ENCODE results near the gene IQGAP2. TPM values are rescaled to one million over a fixed set of nuclear protein-coding genes. Genes with fewer than 3 reads are reported as not detected.

Gene IQGAP2
- total RNA-seq, 3 donors from 2014 or later (not counting 1 experiment from before 2014, with no cell fraction given) = 172 to 218 (median 207) TPM

DNA sequence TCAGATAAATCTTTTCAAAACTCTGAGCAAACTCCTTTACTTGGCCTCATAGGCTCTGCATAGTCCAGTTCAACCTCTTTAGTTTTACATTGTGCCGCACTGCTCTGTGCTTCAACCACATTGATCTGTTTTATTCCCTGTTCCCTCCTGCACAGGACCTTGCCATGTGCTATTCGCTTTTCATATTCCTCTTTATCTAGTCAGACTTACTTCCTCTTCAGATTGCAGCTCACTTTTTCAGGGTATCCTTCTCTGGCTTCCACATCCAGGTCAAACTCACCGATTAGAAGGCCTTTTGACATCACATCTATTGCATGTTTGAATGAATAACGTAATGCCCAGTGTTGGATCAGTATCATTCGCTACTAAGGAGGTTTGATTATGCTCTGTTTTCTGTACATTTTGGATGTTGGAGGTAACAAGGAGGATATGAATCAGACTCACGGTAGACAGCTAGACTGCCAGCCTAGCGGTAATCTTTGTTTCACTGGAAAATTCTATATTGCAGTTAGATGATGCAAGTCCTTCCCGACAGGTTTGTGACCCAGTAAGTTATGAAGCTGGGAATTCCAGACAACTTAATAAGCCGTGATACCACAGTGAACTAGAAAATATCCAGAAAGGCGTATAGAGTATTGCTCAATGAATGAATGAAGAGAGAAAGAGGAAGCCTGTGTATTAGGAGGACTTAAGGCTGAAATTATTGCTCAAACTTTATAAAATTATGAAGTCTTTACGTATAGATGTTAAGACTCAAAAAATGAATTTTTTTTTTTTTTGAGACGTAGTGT, 65.7 kb downstream of the IQGAP2 start:
- intact Hi-C loops (cut with micrococcal nuclease) = no loop called here
- ATAC-seq (no peak), DNase-seq (no peak)
- Mint-ChIP-seq H3K4me1 (peaks cover 75 to 87% of the 10 kb centered on the region in 2 donors), H3K27me3 (ENCODE audit: low read depth in 2 of 2) (no peaks in the 10 kb centered on the region), H3K9me3 (peaks cover 0 to 6% of the 10 kb centered on the region in 2 donors), H3K36me3 (no peaks in the 10 kb centered on the region), H3K4me3 (no peak overlapping the region), H3K27ac (peak overlapping the region; percentile 70 to 96)
- H3K36me3 ChIP-seq (ENCODE audit: control insufficient read depth, insufficient read depth, low read length) = peaks cover 5% of the 10 kb centered on the region
- H3K27me3 ChIP-seq (ENCODE audit: control insufficient read depth, insufficient read depth, low read length) = no peaks in the 10 kb centered on the region
- TF ChIP-seq, protein P1, sequence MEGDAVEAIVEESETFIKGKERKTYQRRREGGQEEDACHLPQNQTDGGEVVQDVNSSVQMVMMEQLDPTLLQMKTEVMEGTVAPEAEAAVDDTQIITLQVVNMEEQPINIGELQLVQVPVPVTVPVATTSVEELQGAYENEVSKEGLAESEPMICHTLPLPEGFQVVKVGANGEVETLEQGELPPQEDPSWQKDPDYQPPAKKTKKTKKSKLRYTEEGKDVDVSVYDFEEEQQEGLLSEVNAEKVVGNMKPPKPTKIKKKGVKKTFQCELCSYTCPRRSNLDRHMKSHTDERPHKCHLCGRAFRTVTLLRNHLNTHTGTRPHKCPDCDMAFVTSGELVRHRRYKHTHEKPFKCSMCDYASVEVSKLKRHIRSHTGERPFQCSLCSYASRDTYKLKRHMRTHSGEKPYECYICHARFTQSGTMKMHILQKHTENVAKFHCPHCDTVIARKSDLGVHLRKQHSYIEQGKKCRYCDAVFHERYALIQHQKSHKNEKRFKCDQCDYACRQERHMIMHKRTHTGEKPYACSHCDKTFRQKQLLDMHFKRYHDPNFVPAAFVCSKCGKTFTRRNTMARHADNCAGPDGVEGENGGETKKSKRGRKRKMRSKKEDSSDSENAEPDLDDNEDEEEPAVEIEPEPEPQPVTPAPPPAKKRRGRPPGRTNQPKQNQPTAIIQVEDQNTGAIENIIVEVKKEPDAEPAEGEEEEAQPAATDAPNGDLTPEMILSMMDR (IDR thresholded peaks at IDR 0.05) = no peak
- H3K9me3 ChIP-seq (ENCODE audit: control insufficient read depth, insufficient read depth, low read length) = no peaks in the 10 kb centered on the region
- WGBS (ENCODE audit: insufficient coverage) = 92% methylated on average over 12 of the region's 12 CpGs
- H3K4me3 ChIP-seq (ENCODE audit: low read length) = no peak overlapping the region
- H3K4me1 ChIP-seq (ENCODE audit: control insufficient read depth, insufficient read depth, low read length) = peaks cover 31% of the 10 kb centered on the region
- H3K27ac ChIP-seq (ENCODE audit: low read length) = no peak overlapping the region

- TF ChIP-seq, protein P1 (IDR thresholded peaks at IDR 0.05) = no peak
- Histone ChIP-seq H3K4me1 (ENCODE audit: control insufficient read depth, insufficient read depth, low read length) (peaks cover 36% of the 10 kb centered on the region), H3K27me3 (ENCODE audit: control insufficient read depth, insufficient read depth, low read length) (no peaks in the 10 kb centered on the region), H3K4me3 (ENCODE audit: low read length) (no peak overlapping the region), H3K36me3 (ENCODE audit: control insufficient read depth, insufficient read depth, low read length) (peaks cover 5% of the 10 kb centered on the region), H3K9me3 (ENCODE audit: control insufficient read depth, insufficient read depth, low read length) (no peaks in the 10 kb centered on the region), H3K27ac (ENCODE audit: low read length) (no peak overlapping the region)
- Mint-ChIP-seq H3K27ac (peak overlapping the region; percentile 96 to 99), H3K4me3 (no peak overlapping the region), H3K36me3 (no peaks in the 10 kb centered on the region), H3K4me1 (peaks cover 81 to 87% of the 10 kb centered on the region in 2 donors), H3K9me3 (peaks cover 0 to 6% of the 10 kb centered on the region in 2 donors), H3K27me3 (ENCODE audit: low read depth in 2 of 2) (no peaks in the 10 kb centered on the region)
- ATAC-seq (no peak), DNase-seq (no peak)
- intact Hi-C loops (cut with micrococcal nuclease) = loop anchor here (5.0 kb wide), 2 partner anchors 32 to 53 kb away; no protein-coding TSS in a partner anchor
- WGBS (ENCODE audit: insufficient coverage) = 82% methylated on average over 3 of the region's 3 CpGs
Measured at GRCh38 chr5:76469656-76470290, 66.7 kb downstream of the IQGAP2 start.

- peaks cover 46% of the 10 kb centered on the region for H3K4me1 ChIP-seq (ENCODE audit: control insufficient read depth, insufficient read depth, low read length)
- no peaks in the 10 kb centered on the region for H3K9me3 ChIP-seq (ENCODE audit: control insufficient read depth, insufficient read depth, low read length)
- Mint-ChIP-seq H3K27ac (peak overlapping the region; percentile 96 to 99), H3K27me3 (ENCODE audit: low read depth in 2 of 2) (no peaks in the 10 kb centered on the region), H3K36me3 (no peaks in the 10 kb centered on the region), H3K4me1 (peaks cover 82 to 89% of the 10 kb centered on the region in 2 donors), H3K4me3 (no peak overlapping the region), H3K9me3 (peaks cover 0 to 6% of the 10 kb centered on the region in 2 donors)
- ATAC-seq (no peak), DNase-seq (no peak)
- no peaks in the 10 kb centered on the region for H3K27me3 ChIP-seq (ENCODE audit: control insufficient read depth, insufficient read depth, low read length)
- TF ChIP-seq, protein P1 (IDR thresholded peaks at IDR 0.05) = no peak
- no peak overlapping the region for H3K4me3 ChIP-seq (ENCODE audit: low read length)
- peaks cover 5% of the 10 kb centered on the region for H3K36me3 ChIP-seq (ENCODE audit: control insufficient read depth, insufficient read depth, low read length)
- 100% methylated on average over 3 of the region's 3 CpGs for WGBS (ENCODE audit: insufficient coverage)
- no peak overlapping the region for H3K27ac ChIP-seq (ENCODE audit: low read length)
- intact Hi-C loops (cut with micrococcal nuclease) = loop anchor here (5.0 kb wide), 2 partner anchors 34 to 51 kb away; no protein-coding TSS in a partner anchor
Measured at GRCh38 chr5:76470976-76471375, 67.9 kb downstream of the IQGAP2 start.
